ENCODE measurements around the gene TBL2.

DNA sequence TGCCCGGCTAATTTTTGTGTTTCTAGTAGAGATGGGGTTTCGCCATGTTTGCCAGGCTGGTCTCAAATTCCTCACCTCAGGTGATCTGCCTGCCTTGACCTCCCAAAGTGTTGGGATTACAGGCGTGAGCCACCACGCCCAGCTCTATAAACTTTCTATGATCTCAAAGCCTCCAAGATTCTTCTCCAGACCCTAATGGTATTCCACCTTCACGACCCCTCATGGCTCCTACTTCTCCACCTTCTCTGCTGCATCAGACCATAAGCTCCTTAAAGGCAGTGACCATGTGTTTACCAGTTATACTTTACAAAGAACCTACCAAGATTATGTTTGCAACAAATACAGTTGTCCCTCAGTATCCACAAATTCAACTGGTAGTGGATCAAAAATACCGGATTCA lies 46.2 kb downstream of the TBL2 start:
- TF ChIP-seq CTCF (IDR thresholded peaks at IDR 0.05; ENCODE audit: low read depth, low read length) (no peak), EZH2phosphoT487 (IDR thresholded peaks at IDR 0.05; ENCODE audit: low read depth) (no peak)
